Stimulated activated CD8-positive, alpha-beta memory T cell treated with anti-CD3 and anti-CD28 coated beads, Interleukin-4, amount 100 ng/mL, for 4 hours (primary cell): ENCODE results near the gene CCL22.
"Not testable (repeated sequence)": the region's sequence is repeated elsewhere in the genome, so short reads cannot be mapped to it uniquely, and the experiment has no call there.

ENCODE experiments used
- DNase-seq, 2 donors: peaks; one replicate each; pipeline ENCODE4 v3.0.0-alpha.2; 2020; ENCODE audit warnings: low read depth in 2 of 2, low spot score in 1 of 2

CCL22 gene, protein sequence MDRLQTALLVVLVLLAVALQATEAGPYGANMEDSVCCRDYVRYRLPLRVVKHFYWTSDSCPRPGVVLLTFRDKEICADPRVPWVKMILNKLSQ

DNA sequence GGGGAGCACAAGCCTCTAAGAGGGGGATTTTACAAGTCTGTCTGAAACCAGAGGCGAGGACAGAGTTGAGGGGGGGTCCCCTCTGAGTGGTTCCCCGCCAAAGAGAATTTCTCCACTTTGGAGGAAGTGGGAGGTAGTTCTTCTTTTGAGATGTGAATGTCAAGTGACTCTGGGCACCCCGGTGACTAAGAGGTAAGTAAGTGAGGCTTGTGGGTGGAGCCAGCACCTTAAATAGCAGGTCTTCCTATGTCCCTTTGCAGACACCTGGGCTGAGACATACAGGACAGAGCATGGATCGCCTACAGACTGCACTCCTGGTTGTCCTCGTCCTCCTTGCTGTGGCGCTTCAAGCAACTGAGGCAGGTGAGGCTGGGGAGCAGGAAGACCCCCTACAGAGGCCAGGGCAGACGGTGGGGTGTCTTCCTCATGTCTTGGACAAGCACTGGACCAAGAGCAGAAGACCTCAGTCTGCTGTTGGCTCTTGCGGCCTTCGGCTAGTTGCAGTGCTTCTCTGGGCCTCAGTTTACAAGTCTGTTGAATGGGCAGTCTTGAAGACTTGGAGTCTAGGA lies at the start of gene CCL22:
Gene CCL22, plus strand, starts transcription at position 257 of the 569 bp plus-strand sequence. Its CDS starts 34 bp downstream, at position 291.
- no peak for DNase-seq

DNA sequence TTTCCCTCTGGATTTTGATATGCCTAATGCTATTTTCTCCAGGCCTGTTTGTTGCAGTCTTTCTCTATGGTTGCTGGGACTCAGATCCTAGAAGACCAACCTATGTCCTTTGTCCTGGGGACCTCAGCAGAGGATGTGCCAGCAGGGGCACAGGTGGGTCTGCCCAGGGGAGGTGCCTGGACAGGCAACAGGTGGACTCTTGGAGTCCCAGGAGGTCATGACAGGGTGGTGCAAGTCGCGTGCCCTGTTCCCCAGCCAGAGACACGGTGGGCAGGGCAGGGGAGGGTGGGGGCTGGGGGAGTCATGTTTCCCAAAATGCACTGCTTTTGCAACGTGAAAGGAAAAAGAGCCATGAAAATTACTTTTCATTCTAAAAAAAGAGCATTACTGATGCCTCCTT lies 47.8 kb upstream of the CCL22 start:
- no peak for DNase-seq

DNA sequence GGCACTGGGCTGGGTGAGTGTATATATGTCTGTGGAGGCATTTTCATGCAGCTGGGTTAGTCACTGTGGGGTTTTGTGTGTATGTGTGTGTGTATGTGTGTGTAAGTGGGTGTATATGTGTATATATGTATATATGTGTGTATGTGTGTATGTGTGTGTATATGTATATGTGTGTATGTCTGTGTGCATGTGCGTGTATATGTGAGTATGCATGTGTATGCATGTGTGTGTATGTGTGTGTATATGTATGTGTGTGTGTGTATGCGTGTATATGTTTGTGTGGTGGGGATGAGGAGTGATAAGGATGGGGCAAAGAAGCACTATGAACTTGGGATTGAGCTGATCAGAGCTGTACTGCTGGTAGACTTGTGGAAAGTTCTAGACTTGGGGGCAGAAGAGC lies 45.1 kb upstream of the CCL22 start:
- no peak for DNase-seq

- DNase-seq = no peak
These were observed 44.3 kb upstream of the CCL22 start for GRCh38 chr16:57314161-57314785.

- no peak for DNase-seq
These were observed 43.2 kb upstream of the CCL22 start for GRCh38 chr16:57315416-57315815.

DNA sequence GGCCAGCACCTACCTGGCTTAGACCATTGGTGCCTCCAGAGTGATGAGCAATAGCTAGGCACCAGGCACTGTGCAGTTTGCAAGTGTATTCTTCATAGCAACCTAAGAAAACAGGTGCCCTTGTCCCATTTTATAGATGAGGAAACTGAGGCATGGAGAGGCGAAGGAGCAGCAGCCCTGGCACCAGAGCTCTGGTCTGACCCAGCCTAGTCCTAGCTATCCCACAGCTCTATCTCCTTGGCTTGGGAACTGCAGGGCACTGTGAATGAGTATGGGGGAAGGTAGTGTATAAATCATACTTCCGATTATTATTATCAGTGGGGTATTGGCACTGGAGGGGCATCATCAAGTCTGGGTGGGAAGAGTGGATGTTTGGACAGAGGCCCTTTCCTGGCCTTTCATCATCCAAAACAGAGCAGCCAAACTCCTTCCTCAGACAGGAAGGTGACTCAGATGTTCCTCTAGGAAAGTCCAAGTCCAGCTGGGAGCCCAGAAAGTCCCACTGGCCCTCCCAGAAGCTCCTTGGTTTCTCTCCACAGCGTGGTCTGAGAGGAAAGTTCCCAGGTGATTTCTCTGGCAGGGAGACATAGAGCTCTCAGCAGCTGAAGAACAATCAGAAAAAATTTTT lies 42.1 kb upstream of the CCL22 start:
- DNase-seq = no peak

DNA sequence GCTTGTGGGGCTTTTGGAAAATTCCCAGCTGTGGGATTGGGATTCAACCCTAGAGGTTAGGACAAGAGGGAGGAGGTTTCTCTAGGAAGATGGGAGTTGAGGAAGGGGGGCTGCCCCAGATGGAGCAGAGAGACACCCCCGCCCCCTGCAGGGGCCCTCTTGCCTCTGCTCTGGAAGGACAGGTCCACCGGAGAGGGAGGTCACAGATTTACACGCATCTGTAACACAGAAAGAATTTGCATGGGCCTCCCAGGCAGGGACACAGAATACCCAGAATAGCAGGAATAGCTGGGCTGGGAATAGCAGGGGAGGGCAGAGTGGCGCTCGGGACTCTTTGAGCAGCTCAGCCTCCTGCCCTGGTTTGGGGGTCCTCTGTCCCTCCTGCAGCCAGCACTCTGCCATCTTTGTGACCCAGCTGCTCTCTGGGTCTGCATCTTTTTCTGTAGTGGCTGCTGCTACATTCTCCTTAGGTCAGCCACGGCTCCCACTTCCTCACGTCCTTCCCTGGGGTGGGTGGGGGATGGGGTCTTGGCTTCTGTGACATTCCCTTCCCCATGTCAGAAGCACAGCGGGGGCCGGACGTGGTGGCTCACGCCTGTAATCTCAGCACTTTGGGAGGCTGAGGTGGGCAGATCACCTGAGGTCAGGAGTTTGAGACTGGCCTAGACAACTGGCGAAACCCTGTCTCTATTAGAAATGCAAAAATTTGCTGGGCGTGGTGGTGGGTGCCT lies 40.2 kb upstream of the CCL22 start:
- DNase-seq = no peak

GRCh38 chr16:57319646-57320045 lies 38.9 kb upstream of the CCL22 start:
- no peak for DNase-seq

GRCh38 chr16:57324749-57325148 lies 33.8 kb upstream of the CCL22 start:
- DNase-seq = no peak

GRCh38 chr16:57325458-57325857 lies 33.1 kb upstream of the CCL22 start:
- DNase-seq = no peak

- DNase-seq = no peak
These were observed 28.8 kb upstream of the CCL22 start for GRCh38 chr16:57329718-57330327.

GRCh38 chr16:57331355-57331754 lies 27.2 kb upstream of the CCL22 start:
- DNase-seq = no peak

DNA sequence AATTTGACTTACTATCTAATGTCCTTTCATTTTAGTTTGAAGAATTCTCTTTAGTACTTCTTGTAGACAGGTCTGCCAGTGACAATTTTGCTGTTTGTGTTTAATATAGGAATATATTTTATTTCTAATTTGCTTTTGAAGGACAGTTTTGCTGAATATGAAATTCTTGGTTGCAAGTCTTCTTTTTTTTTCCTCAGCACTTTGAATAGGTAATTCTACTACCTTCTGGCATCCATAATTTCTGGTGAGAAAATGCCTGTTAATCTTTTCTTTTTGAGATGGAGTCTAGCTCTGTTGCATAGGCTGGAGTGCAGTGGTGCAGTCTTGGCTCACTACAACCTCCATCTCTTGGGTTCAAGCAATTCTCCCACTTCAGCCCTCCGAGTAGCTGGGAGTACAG lies 25.2 kb upstream of the CCL22 start:
- no peak for DNase-seq

GRCh38 chr16:57335366-57335765 lies 23.2 kb upstream of the CCL22 start:
- no peak for DNase-seq

DNA sequence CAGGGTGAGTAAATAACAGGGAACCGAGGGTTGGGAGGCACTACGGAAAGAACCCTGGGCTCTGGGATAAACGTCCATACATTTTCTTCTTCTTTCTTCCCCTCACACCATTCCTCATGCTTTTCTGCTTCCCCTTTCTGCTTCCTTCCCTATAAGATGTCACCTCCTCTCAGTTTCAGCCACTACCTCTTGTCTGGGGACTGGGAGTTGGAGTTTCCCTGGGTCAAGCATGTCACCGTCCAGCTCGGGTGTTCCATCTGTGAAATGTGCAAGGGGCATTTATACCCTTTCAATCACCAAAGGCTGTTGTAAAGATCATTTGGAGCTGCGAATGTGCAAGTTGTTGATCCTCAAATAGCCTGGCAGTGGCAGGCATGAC lies 17.5 kb upstream of the CCL22 start:
- DNase-seq = no peak

GRCh38 chr16:57341441-57342303 lies 16.9 kb upstream of the CCL22 start:
- no peak for DNase-seq

DNA sequence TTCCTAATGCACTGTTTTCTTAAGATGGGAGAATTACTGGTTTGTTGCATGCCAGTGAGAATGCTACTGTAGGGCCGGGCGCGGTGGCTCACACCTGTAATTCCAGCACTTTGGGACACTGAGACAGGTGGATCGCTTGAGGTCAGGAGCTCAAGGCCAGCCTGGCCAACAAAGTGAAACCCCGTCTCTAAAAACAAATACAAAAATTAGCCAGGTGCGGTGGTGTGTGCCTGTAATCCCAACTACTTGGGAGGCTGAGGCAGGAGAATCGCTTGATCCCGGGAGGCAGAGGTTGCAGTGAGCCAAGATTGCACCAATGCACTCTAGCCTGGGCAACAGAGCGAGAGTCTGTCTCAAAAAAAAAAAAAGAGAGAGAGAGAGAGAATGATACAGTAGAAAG lies 16.0 kb upstream of the CCL22 start:
- DNase-seq = not testable (repeated sequence)

DNA sequence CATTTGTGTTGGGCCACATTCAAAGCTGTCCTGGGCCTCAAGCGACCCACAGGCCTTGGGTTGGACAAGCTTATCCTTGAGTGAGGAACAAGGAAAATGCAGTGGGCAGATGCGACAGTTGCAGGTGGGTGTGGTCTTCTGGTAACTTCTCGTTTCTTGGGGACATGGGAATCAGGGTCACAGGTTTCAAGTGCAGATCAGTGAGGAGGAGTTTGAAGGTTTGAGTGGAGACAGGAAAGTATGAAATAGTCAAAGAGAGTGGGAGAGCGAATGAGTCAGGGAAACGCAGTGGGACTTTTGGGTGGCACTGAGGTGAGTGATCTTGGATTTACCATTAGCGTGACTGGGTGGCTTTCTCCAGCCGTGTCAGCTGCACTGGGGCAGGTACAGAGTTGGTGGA lies 15.4 kb upstream of the CCL22 start:
- DNase-seq = no peak

- not testable (repeated sequence) for DNase-seq
These were observed 14.5 kb upstream of the CCL22 start for GRCh38 chr16:57344094-57344493.

DNA sequence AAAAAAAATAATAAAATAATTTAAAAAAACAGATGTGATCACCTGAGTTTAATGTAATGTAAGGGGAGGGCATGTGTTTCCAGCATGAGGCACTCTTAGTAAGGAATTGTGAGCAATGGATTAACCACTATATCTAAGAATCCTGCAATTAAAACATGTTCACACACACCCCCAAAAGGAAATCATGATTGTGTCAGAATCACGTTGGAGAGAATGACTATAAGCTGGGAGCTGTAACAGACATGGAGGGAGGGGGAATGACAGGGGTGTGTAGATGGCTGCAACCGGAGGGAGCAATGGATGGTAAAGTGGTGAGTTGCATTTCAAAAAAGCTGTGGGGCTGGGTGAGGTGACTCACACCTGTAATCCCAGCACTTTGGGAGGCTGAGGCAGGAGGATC lies 13.6 kb upstream of the CCL22 start:
- DNase-seq = no peak
